Stomach (tissue), 9 donors: ENCODE data around the gene ADD3. TPM values are rescaled to one million over a fixed set of nuclear protein-coding genes. Genes with fewer than 3 reads are reported as not detected.
A peak's percentile ranks its signal among the peaks of the same experiment; 100 is the strongest.

Experiments
- DNase-seq, 2 donors: peaks; one replicate each; pipeline versions ENCODE4 v3.0.0 to v3.0.0-alpha.2; 2013 to 2019
- H3K27ac ChIP-seq, 5 donors: fragments of 200-600 bp in 4 of 5; sonication (generic) in 4 of 5; one replicate each; pipeline ENCODE4 v1.5.1; 2013 to 2019; ENCODE audit warnings: mild to moderate bottlenecking in 1 of 5, moderate library complexity in 1 of 5
- H3K27me3 ChIP-seq, 3 donors: fragments of 200-600 bp; sonication (generic); one replicate each; pipeline ENCODE4 v1.5.1; 2017 to 2019; ENCODE audit warnings: mixed run types in 1 of 3
- H3K36me3 ChIP-seq, 4 donors: fragments of 200-600 bp; sonication (generic); 1 replicate in 3 of 4; 2 replicates in 1 of 4; pipeline ENCODE4 v1.5.1; 2016 to 2019
- H3K4me1 ChIP-seq, 4 donors: fragments of 200-600 bp; sonication (generic); one replicate each; pipeline ENCODE4 v1.5.1; 2016 to 2019
- H3K4me3 ChIP-seq, 4 donors: fragments of 200-600 bp; sonication (generic) in 3 of 4; one replicate each; pipeline ENCODE4 v1.5.1; 2016 to 2019; ENCODE audit warnings: mild to moderate bottlenecking in 1 of 4
- H3K9me3 ChIP-seq, 4 donors: fragments of 200-600 bp; sonication (generic); one replicate each; pipeline ENCODE4 v1.5.1; 2016 to 2019
- EP300 ChIP-seq: sonication (generic); formaldehyde crosslinking; IDR thresholded peaks from one replicate; pipeline ENCODE4 v1.6.1; 2017; ENCODE audit warnings: antibody characterized with exemption
- POLR2A ChIP-seq, 4 donors: fragments of 450-650 bp; IDR thresholded peaks; one replicate each; pipeline ENCODE4 v1.6.1; 2016; ENCODE audit warnings: antibody characterized with exemption in 4 of 4, control low read depth in 2 of 4, mild to moderate bottlenecking in 1 of 4, moderate library complexity in 1 of 4
- POLR2AphosphoS5 ChIP-seq, 3 donors: sonication (generic); formaldehyde crosslinking; IDR thresholded peaks; one replicate each; pipeline ENCODE4 v1.6.1; 2016; ENCODE audit warnings: antibody characterized with exemption in 3 of 3
- WGBS, 5 donors: extraction: QIAGEN DNeasy Blood & Tissue Kit in 3 of 5; methylation state at CpG; one replicate each; pipeline versions ENCODE4 v1.1.5 to v1.1.7; 2013 to 2018; 5-methylcytosine and 5-hydroxymethylcytosine counted together
- intact Hi-C: fragments of 100-400 bp; cut with DNase I; formaldehyde crosslinking; loops from one replicate; pipeline ENCODE4 v1.15.1; 2023; ENCODE audit warnings: low total_unique reads
- polyA plus RNA-seq, 3 donors: library from polyadenylated mRNA; stranded (reverse); fragments of 200-250 nt; gene quantifications; one replicate each; pipeline ENCODE4 v1.2.3, GENCODE V29; 2013
- total RNA-seq, 5 donors: library from RNA; depleted of rRNA; stranded (reverse); fragments of >200 nt; gene quantifications; one replicate each; pipeline versions ENCODE4 v1.1.0 to v1.2.3, GENCODE V29; 2014 to 2016
- TF ChIP-seq, protein P1 (sequence below), 7 experiments: fragments of 450-650 bp in 4 of 7; fragments of 200-600 bp in 3 of 7; sonication (generic) in 3 of 7; IDR thresholded peaks; one replicate each; pipeline ENCODE4 v1.5.1; 2016 to 2019; ENCODE audit warnings: antibody characterized with exemption in 7 of 7, control low read depth in 2 of 7, mild to moderate bottlenecking in 1 of 7
- donor health status: healthy with polysubstance abuse.
- donor health status: Bipolar disorder and iron deficiency.
- donor health status: healthy.

The ADD3 gene
- total and polyA plus RNA-seq, 8 donors = 22.9 to 600 (median 80.3) TPM

DNA sequence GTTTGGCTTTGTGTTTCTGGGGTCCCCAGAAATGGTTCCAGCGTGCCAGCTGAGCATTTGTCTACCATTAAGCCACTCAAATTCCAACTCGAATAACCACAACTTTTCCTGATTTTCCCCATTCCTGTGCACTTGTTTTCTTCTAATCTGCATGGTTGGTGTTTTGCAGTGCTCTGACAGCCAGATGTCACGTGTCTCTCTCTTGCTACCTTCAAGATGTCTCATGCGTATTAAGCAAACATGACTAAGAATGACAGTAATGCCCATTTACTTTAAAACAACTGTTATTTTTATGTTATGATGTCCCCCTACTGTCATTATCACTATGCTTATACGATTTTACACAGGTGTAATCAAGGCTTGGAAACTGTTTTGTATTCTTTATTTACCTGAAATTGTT, 164.4 kb downstream of the ADD3 start:
- 66 to 83% (median 78%) methylated on average over 5 of the region's 5 CpGs for WGBS, 5 donors
- intact Hi-C loops = no loop called here
- H3K27me3 ChIP-seq = peaks cover 0 to 67% (median 19%) of the 10 kb centered on the region in 3 donors

DNA sequence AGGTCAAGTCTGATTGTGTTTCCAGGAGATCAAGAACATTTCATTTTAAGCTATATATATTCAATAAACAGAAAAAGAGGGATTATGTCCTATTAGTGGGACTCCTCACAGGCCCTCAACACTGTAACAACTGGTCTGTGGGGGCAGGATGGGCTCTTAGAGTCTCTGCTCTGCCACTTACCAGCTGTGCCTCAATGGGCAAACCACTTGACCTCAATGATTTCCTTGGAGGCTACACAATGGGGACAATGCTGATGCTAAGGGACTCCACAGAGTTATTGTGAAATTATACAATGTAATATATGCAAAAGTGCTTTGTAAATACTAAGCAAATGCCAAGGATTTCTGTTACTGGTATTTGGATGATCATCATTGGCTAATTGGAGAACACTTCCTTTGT, 166.4 kb downstream of the ADD3 start:
- Histone ChIP-seq H3K27ac (no peak overlapping the region), H3K36me3 (no peaks in the 10 kb centered on the region), H3K27me3 (peaks cover 0 to 48% (median 8%) of the 10 kb centered on the region in 3 donors), H3K4me3 (no peak overlapping the region), H3K9me3 (no peaks in the 10 kb centered on the region), H3K4me1 (peaks cover 0 to 16% (median 9%) of the 10 kb centered on the region in 4 donors)
- no peak for DNase-seq
- intact Hi-C loops = no loop called here
- TF ChIP-seq EP300 = no peak
- TF ChIP-seq, protein P1, sequence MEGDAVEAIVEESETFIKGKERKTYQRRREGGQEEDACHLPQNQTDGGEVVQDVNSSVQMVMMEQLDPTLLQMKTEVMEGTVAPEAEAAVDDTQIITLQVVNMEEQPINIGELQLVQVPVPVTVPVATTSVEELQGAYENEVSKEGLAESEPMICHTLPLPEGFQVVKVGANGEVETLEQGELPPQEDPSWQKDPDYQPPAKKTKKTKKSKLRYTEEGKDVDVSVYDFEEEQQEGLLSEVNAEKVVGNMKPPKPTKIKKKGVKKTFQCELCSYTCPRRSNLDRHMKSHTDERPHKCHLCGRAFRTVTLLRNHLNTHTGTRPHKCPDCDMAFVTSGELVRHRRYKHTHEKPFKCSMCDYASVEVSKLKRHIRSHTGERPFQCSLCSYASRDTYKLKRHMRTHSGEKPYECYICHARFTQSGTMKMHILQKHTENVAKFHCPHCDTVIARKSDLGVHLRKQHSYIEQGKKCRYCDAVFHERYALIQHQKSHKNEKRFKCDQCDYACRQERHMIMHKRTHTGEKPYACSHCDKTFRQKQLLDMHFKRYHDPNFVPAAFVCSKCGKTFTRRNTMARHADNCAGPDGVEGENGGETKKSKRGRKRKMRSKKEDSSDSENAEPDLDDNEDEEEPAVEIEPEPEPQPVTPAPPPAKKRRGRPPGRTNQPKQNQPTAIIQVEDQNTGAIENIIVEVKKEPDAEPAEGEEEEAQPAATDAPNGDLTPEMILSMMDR (IDR thresholded peaks at IDR 0.05) = no peak
- no peak for TF ChIP-seq POLR2A (IDR thresholded peaks at IDR 0.05)
- no peak for TF ChIP-seq POLR2AphosphoS5 (IDR thresholded peaks at IDR 0.05)

More for the DNA sequence above, 164.4 kb downstream of the ADD3 start:
- no peaks in the 10 kb centered on the region for H3K36me3 ChIP-seq
- peaks cover 8 to 27% (median 18%) of the 10 kb centered on the region in 4 donors for H3K4me1 ChIP-seq
- no peak for TF ChIP-seq EP300
- TF ChIP-seq, protein P1 (IDR thresholded peaks at IDR 0.05) = no peak
- no peak for TF ChIP-seq POLR2AphosphoS5 (IDR thresholded peaks at IDR 0.05)
- no peak for TF ChIP-seq POLR2A (IDR thresholded peaks at IDR 0.05)
- no peak overlapping the region for H3K27ac ChIP-seq
- no peak for DNase-seq
- H3K9me3 ChIP-seq = no peaks in the 10 kb centered on the region
- H3K4me3 ChIP-seq = no peak overlapping the region

DNA sequence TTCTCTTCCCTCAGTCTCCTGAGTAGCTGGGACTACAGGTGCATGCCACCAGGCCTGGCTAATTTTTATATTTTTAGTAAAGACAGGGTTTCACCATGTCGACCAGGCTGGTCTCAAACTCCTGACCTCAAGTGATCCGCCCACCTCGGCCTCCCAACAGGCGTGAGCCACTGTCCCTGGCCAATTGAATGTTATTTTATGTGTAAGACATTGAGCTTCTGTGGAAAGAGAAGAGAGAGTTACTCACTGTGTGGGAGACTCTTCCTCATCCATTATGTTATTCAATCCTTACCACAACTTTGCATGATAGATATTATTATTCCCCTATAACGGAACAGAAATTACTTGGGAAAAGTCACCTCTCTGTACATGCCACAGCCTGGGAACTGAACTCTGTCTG, 167.0 kb downstream of the ADD3 start:
- H3K9me3 ChIP-seq = no peaks in the 10 kb centered on the region
- peaks cover 0 to 42% (median 5%) of the 10 kb centered on the region in 3 donors for H3K27me3 ChIP-seq
- no peak overlapping the region for H3K27ac ChIP-seq
- TF ChIP-seq EP300 (no peak), POLR2AphosphoS5 (IDR thresholded peaks at IDR 0.05) (no peak), POLR2A (IDR thresholded peaks at IDR 0.05) (no peak)
- TF ChIP-seq, protein P1 (IDR thresholded peaks at IDR 0.05) = no peak
- peaks cover 0 to 13% (median 8%) of the 10 kb centered on the region in 4 donors for H3K4me1 ChIP-seq
- H3K4me3 ChIP-seq = no peak overlapping the region
- H3K36me3 ChIP-seq = no peaks in the 10 kb centered on the region
- intact Hi-C loops = no loop called here
- DNase-seq = no peak
- 93 to 98% (median 94%) methylated on average over 5 of the region's 5 CpGs for WGBS, 5 donors

DNA sequence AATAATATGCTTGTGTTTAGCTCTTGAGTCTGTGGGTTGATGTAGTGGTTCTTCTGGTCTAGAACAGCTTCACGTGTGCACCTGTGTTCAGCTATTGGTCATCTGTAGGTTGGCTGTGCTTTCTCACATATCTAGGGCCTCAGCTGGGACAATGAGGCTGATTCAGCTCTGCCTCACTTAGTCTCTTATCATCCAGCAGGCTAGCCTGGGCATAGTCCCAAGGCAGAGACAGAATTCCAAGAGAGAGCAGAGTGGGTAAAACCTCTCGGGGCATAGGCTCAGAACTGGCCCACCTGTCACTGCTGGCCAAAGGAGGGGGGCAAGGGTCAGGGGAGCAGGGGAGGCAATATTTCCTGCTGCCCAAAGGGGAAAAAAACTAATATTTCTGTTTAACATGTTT, 167.6 kb downstream of the ADD3 start:
- Histone ChIP-seq H3K4me1 (peaks cover 0 to 7% (median 3%) of the 10 kb centered on the region in 4 donors), H3K4me3 (no peak overlapping the region), H3K9me3 (no peaks in the 10 kb centered on the region), H3K36me3 (no peaks in the 10 kb centered on the region), H3K27ac (no peak overlapping the region), H3K27me3 (peaks cover 0 to 36% (median under 1%) of the 10 kb centered on the region in 3 donors)
- TF ChIP-seq EP300 = no peak
- TF ChIP-seq POLR2AphosphoS5 (IDR thresholded peaks at IDR 0.05) = peak in 1 of 3 donors; percentile 15
- peak in 1 of 2 donors; percentile 40 for DNase-seq
- intact Hi-C loops = no loop called here
- 21 to 66% (median 55%) methylated on average over 2 of the region's 2 CpGs for WGBS, 5 donors
